ENCODE data around the gene ANKS1B.

DNA sequence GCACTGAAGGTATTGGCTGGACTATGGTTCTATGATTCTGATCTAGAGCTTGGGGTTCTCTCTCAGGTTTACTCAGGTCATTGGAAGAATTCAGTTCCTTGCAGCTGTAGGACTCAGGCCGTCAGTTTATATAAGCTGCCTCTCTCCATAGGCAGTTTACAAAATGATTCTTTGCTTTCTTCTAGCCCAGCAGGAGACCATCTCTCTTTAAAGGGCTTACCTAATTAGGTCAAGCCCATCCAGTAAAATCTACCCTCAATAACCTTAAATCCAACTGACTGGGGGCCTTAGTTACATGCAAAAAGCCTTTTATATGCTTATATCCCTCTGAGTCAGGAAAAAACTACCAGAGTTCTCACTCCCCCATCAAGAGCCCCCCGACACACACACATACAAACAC, 417.7 kb downstream of the ANKS1B start:
- TF ChIP-seq, protein P1, sequence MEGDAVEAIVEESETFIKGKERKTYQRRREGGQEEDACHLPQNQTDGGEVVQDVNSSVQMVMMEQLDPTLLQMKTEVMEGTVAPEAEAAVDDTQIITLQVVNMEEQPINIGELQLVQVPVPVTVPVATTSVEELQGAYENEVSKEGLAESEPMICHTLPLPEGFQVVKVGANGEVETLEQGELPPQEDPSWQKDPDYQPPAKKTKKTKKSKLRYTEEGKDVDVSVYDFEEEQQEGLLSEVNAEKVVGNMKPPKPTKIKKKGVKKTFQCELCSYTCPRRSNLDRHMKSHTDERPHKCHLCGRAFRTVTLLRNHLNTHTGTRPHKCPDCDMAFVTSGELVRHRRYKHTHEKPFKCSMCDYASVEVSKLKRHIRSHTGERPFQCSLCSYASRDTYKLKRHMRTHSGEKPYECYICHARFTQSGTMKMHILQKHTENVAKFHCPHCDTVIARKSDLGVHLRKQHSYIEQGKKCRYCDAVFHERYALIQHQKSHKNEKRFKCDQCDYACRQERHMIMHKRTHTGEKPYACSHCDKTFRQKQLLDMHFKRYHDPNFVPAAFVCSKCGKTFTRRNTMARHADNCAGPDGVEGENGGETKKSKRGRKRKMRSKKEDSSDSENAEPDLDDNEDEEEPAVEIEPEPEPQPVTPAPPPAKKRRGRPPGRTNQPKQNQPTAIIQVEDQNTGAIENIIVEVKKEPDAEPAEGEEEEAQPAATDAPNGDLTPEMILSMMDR (conservative IDR thresholded peaks at IDR 0.05; ENCODE audit: low read depth, low read length): no peak
- TF ChIP-seq POLR2A (IDR thresholded peaks at IDR 0.05; ENCODE audit: low read depth, low read length): no peak
- no peak for TF ChIP-seq RAD21 (IDR thresholded peaks at IDR 0.05; ENCODE audit: low read length)
- no peak for TF ChIP-seq CHD1 (IDR thresholded peaks at IDR 0.05; ENCODE audit: low read depth, low read length)
- no peak for TF ChIP-seq SMC3 (IDR thresholded peaks at IDR 0.05; ENCODE audit: low read depth, low read length)
- TF ChIP-seq, protein P2, sequence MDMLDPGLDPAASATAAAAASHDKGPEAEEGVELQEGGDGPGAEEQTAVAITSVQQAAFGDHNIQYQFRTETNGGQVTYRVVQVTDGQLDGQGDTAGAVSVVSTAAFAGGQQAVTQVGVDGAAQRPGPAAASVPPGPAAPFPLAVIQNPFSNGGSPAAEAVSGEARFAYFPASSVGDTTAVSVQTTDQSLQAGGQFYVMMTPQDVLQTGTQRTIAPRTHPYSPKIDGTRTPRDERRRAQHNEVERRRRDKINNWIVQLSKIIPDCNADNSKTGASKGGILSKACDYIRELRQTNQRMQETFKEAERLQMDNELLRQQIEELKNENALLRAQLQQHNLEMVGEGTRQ (IDR thresholded peaks at IDR 0.05; ENCODE audit: low read depth, low read length): no peak
- TF ChIP-seq, protein P3, sequence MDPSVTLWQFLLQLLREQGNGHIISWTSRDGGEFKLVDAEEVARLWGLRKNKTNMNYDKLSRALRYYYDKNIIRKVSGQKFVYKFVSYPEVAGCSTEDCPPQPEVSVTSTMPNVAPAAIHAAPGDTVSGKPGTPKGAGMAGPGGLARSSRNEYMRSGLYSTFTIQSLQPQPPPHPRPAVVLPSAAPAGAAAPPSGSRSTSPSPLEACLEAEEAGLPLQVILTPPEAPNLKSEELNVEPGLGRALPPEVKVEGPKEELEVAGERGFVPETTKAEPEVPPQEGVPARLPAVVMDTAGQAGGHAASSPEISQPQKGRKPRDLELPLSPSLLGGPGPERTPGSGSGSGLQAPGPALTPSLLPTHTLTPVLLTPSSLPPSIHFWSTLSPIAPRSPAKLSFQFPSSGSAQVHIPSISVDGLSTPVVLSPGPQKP (IDR thresholded peaks at IDR 0.05; ENCODE audit: borderline replicate concordance, low read depth, low read length): no peak
- TF ChIP-seq BHLHE40 (IDR thresholded peaks at IDR 0.05; ENCODE audit: low read depth, low read length): no peak
- TF ChIP-seq RFX5 (IDR thresholded peaks at IDR 0.05; ENCODE audit: low read depth, low read length): no peak
- no peak for TF ChIP-seq MAFK (IDR thresholded peaks at IDR 0.05; ENCODE audit: low read depth, low read length)
- TF ChIP-seq MXI1 (IDR thresholded peaks at IDR 0.05; ENCODE audit: borderline replicate concordance, low read depth, low read length): no peak

Data from IMR-90 (cell line).